Tibial nerve (tissue), 4 donors: ENCODE measurements around the gene NIF3L1. TPM values are rescaled to one million over a fixed set of nuclear protein-coding genes. Genes with fewer than 3 reads are reported as not detected.

ENCODE experiments used
- DNase-seq, 2 donors: peaks; one replicate each; pipeline ENCODE4 v3.0.0-alpha.2; 2019; ENCODE audit warnings: low spot score in 2 of 2
- H3K27ac ChIP-seq, 4 donors: fragments of 200-600 bp; sonication (generic) in 3 of 4; one replicate each; pipeline ENCODE4 v1.5.1; 2017 to 2019; ENCODE audit warnings: mild to moderate bottlenecking in 1 of 4
- H3K27me3 ChIP-seq, 2 donors: fragments of 200-600 bp; sonication (generic) in 1 of 2; one replicate each; pipeline versions ENCODE4 v1.5.1 to v1.6.0; 2017 to 2019
- H3K36me3 ChIP-seq, 3 donors: fragments of 200-600 bp; sonication (generic); one replicate each; pipeline ENCODE4 v1.5.1; 2018 to 2019
- H3K4me1 ChIP-seq, 4 donors: fragments of 200-600 bp; sonication (generic) in 3 of 4; one replicate each; pipeline ENCODE4 v1.5.1; 2017 to 2019
- H3K4me3 ChIP-seq, 4 donors: fragments of 200-600 bp; sonication (generic) in 3 of 4; one replicate each; pipeline ENCODE4 v1.5.1; 2017 to 2019; ENCODE audit warnings: mild to moderate bottlenecking in 1 of 4, moderate library complexity in 1 of 4
- H3K9me3 ChIP-seq, 4 donors: fragments of 200-600 bp; sonication (generic) in 3 of 4; one replicate each; pipeline ENCODE4 v1.5.1; 2017 to 2019
- EP300 ChIP-seq, 2 donors: sonication (generic); formaldehyde crosslinking; IDR thresholded peaks; one replicate each; pipeline ENCODE4 v1.6.1; 2017; ENCODE audit warnings: antibody characterized with exemption in 2 of 2, mild to moderate bottlenecking in 1 of 2
- POLR2A ChIP-seq, 2 donors: fragments of 450-650 bp; IDR thresholded peaks; one replicate each; pipeline ENCODE4 v1.6.1; 2017; ENCODE audit warnings: antibody characterized with exemption in 2 of 2, mild to moderate bottlenecking in 2 of 2, moderate library complexity in 2 of 2
- WGBS, 2 donors: methylation state at CpG; one replicate each; pipeline ENCODE4 v1.1.5; 2018; 5-methylcytosine and 5-hydroxymethylcytosine counted together
- total RNA-seq, 4 donors: library from RNA; depleted of rRNA; stranded (reverse); fragments of >200 nt; gene quantifications; one replicate each; pipeline ENCODE4 v1.1.0, GENCODE V29; 2016
- TF ChIP-seq, protein P1 (sequence below), 5 experiments: fragments of 200-600 bp in 3 of 5; fragments of 450-650 bp in 2 of 5; sonication (generic) in 3 of 5; IDR thresholded peaks; one replicate each; pipeline ENCODE4 v1.5.1; 2016 to 2019; ENCODE audit warnings: antibody characterized with exemption in 5 of 5, mild to moderate bottlenecking in 3 of 5, moderate library complexity in 2 of 5

NIF3L1 gene
- 10 to 100 TPM; 17.5 to 38.5 (median 21.5) TPM for total RNA-seq

- no peaks in the 10 kb centered on the region for H3K9me3 ChIP-seq
- H3K27me3 ChIP-seq = no peaks in the 10 kb centered on the region
- WGBS, 2 donors = 1% methylated on average over 45 to 50 of the region's 50 CpGs
These were observed at the start of gene NIF3L1, which contains the start of gene PPIL3 for GRCh38 chr2:200888704-200889625. Gene NIF3L1 (plus strand): TSS chr2:200889371. CDS start chr2:200891944, 2,573 bp downstream. Gene PPIL3 (minus strand): TSS chr2:200889077. CDS start chr2:200887615, 1,462 bp downstream.

GRCh38 chr2:200839513-200839912, 49.7 kb upstream of the NIF3L1 start:
- 88 to 90% methylated on average over 3 of the region's 3 CpGs for WGBS, 2 donors
- no peaks in the 10 kb centered on the region for H3K4me1 ChIP-seq
- no peak overlapping the region for H3K4me3 ChIP-seq
- no peaks in the 10 kb centered on the region for H3K27me3 ChIP-seq
- H3K27ac ChIP-seq = no peak overlapping the region
- DNase-seq = no peak
- no peaks in the 10 kb centered on the region for H3K36me3 ChIP-seq
- TF ChIP-seq, protein P1, sequence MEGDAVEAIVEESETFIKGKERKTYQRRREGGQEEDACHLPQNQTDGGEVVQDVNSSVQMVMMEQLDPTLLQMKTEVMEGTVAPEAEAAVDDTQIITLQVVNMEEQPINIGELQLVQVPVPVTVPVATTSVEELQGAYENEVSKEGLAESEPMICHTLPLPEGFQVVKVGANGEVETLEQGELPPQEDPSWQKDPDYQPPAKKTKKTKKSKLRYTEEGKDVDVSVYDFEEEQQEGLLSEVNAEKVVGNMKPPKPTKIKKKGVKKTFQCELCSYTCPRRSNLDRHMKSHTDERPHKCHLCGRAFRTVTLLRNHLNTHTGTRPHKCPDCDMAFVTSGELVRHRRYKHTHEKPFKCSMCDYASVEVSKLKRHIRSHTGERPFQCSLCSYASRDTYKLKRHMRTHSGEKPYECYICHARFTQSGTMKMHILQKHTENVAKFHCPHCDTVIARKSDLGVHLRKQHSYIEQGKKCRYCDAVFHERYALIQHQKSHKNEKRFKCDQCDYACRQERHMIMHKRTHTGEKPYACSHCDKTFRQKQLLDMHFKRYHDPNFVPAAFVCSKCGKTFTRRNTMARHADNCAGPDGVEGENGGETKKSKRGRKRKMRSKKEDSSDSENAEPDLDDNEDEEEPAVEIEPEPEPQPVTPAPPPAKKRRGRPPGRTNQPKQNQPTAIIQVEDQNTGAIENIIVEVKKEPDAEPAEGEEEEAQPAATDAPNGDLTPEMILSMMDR (IDR thresholded peaks at IDR 0.05) = no peak
- H3K9me3 ChIP-seq = peaks cover 0 to 12% (median 4%) of the 10 kb centered on the region in 4 donors

More at GRCh38 chr2:200888704-200889625, at the start of gene NIF3L1, which contains the start of gene PPIL3:
- peak; percentile 62 to 93 for TF ChIP-seq EP300 (IDR thresholded peaks at IDR 0.05)
- TF ChIP-seq, protein P1 (IDR thresholded peaks at IDR 0.05) = peak in 1 of 5 experiments; percentile 11
- TF ChIP-seq POLR2A (IDR thresholded peaks at IDR 0.05) = peak; percentile 53 to 55
- peak; percentile 89 to 93 for DNase-seq
- peaks cover 0 to 39% (median 3%) of the 10 kb centered on the region in 3 donors for H3K36me3 ChIP-seq
- peaks cover 0 to 43% (median 16%) of the 10 kb centered on the region in 4 donors for H3K4me1 ChIP-seq
- peak within 1 kb of the TSS; percentile 70 to 78 (median 71) for H3K4me3 ChIP-seq
- peak within 1 kb of the TSS; percentile 78 to 96 (median 92) for H3K27ac ChIP-seq

DNA sequence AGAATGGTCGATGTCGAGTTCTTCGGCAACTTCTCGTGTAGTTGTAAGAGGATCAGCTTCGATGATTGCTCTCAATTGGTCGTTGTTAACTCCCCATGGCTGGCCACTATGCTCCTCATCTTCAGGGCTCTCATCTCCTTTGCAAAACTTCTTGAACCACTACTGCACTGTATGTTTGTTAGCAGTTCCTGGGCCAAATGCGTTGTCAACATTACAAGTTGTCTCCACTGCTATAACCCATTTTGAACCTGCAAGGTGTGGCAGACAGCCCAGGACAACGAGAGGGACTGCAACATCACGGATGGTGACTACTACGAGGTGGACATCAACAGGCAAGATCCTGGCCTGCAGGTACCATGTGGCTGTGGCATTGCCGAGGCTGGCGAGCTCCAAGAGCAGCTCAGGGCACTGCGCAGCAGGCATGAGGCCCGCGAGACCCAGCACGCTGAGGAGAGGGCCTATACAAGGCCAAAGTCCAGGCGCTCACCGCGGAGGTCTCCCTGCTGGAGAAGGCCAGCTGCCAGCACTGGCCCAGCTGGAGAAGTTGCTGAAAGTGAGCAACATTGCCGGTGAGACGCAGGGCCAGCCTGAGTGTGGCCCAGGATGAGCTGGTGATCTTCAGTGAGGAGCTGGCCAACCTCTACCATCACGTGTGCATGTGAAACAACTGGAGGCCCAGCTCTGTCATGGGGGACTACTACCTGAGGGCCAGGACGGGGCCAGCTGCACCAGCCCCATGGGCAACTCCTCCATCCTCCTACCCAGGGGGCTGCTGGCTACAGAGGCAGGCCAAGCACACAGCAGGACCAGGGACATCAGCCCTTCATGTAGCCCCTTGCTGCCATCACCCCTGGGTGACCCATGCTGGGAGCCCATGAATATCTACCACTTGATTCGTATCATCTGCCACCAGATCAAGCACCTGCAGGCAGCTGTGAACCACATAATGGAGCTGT, 44.9 kb upstream of the NIF3L1 start:
- no peaks in the 10 kb centered on the region for H3K9me3 ChIP-seq
- no peak overlapping the region for H3K4me3 ChIP-seq
- DNase-seq = no peak
- H3K4me1 ChIP-seq = no peaks in the 10 kb centered on the region
- no peak overlapping the region for H3K27ac ChIP-seq
- H3K27me3 ChIP-seq = no peaks in the 10 kb centered on the region
- H3K36me3 ChIP-seq = no peaks in the 10 kb centered on the region
- TF ChIP-seq EP300 (IDR thresholded peaks at IDR 0.05) (no peak), POLR2A (IDR thresholded peaks at IDR 0.05) (no peak)
- TF ChIP-seq, protein P1 (IDR thresholded peaks at IDR 0.05) = no peak
- WGBS, 2 donors = 91 to 92% methylated on average over 24 of the region's 24 CpGs

- no peak for DNase-seq
- H3K36me3 ChIP-seq = peaks cover 0 to 1% (median 0%) of the 10 kb centered on the region in 3 donors
- WGBS, 2 donors = 88 to 97% methylated on average over 4 to 5 of the region's 5 CpGs
- no peak overlapping the region for H3K27ac ChIP-seq
- H3K9me3 ChIP-seq = no peaks in the 10 kb centered on the region
- H3K4me1 ChIP-seq = no peaks in the 10 kb centered on the region
- H3K27me3 ChIP-seq = no peaks in the 10 kb centered on the region
- no peak overlapping the region for H3K4me3 ChIP-seq
- TF ChIP-seq POLR2A (IDR thresholded peaks at IDR 0.05) = no peak
These were observed 44.0 kb upstream of the NIF3L1 start for GRCh38 chr2:200845194-200845593.

GRCh38 chr2:200845669-200846325, 43.4 kb upstream of the NIF3L1 start:
- DNase-seq = no peak
- WGBS, 2 donors = 81 to 84% methylated on average over 10 of the region's 10 CpGs
- peaks cover 0 to 7% (median 0%) of the 10 kb centered on the region in 3 donors for H3K36me3 ChIP-seq
- TF ChIP-seq EP300 (IDR thresholded peaks at IDR 0.05) (no peak), POLR2A (IDR thresholded peaks at IDR 0.05) (no peak)
- TF ChIP-seq, protein P1 (IDR thresholded peaks at IDR 0.05) = no peak
- H3K27ac ChIP-seq = no peak overlapping the region
- H3K4me1 ChIP-seq = no peaks in the 10 kb centered on the region
- no peaks in the 10 kb centered on the region for H3K27me3 ChIP-seq
- H3K4me3 ChIP-seq = no peak overlapping the region
- no peaks in the 10 kb centered on the region for H3K9me3 ChIP-seq
